PFSK-1 (cell line): Measurements from ENCODE around the gene KIRREL2.

Experiments used
- POLR2AphosphoS5 ChIP-seq: IDR thresholded peaks from 2 replicates; pipeline ENCODE4 v1.6.1; 2012; ENCODE audit warnings: low read depth, mild to moderate bottlenecking, control low read depth, low read length, moderate library complexity
- SIN3A ChIP-seq: IDR thresholded peaks from 2 replicates; pipeline ENCODE4 v1.6.1; 2012; ENCODE audit warnings: mild to moderate bottlenecking, low read length, moderate library complexity, borderline replicate concordance; ENCODE audit not compliant: insufficient read depth
- TAF1 ChIP-seq: IDR thresholded peaks from 2 replicates; pipeline ENCODE4 v1.6.1; 2012; ENCODE audit warnings: low read length, control low read depth, borderline replicate concordance; ENCODE audit not compliant: insufficient read depth

DNA sequence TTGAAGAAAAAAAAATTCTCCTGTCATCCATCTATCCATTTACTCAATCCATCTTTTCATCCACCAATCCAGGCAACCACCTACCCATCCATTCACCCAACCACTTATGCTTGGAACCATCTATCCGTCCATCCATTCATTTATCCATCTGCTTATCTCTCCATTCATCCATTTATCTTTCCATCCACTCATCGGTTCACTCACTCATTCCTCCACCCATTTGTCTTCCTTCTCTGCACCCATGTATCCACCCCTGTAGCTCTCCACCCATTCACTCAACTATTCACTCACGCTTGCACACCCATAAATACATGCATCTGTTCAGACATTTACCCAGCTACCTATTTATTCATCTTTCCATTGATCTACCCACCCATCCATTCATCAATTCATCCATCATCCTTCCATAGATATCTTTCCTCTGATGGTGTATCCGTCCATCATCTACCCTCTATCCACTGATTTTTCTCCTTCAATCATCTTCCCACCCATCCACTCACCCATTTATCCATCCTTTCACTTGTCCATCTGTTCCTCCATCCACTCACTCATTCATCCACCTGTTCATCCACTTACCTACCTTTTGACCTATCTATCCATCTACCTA is 13.9 kb upstream of the KIRREL2 start:
- TF ChIP-seq TAF1, result no peak
- no peak for TF ChIP-seq POLR2AphosphoS5
- no peak for TF ChIP-seq SIN3A
